HEK293 (cell line): ENCODE data around the gene PGC.

Experiments used
- ATF2 ChIP-seq: fragments of 450-650 bp; formaldehyde crosslinking; IDR thresholded peaks from 2 replicates; pipeline ENCODE4 v1.5.1; 2016; ENCODE audit warnings: missing biosample characterization, missing genetic modification characterization, low read depth
- RBAK ChIP-seq: fragments of 450-650 bp; formaldehyde crosslinking; IDR thresholded peaks from 2 replicates; pipeline ENCODE4 v1.5.1; 2016; ENCODE audit warnings: missing biosample characterization, missing genetic modification characterization
- SCRT1 ChIP-seq: fragments of 450-650 bp; formaldehyde crosslinking; IDR thresholded peaks from 2 replicates; pipeline ENCODE4 v1.5.1; 2016; ENCODE audit warnings: missing biosample characterization, missing genetic modification characterization, borderline replicate concordance
- ZBTB20 ChIP-seq: fragments of 450-650 bp; formaldehyde crosslinking; IDR thresholded peaks from 2 replicates; pipeline ENCODE4 v1.5.1; 2016; ENCODE audit warnings: missing biosample characterization, missing genetic modification characterization

DNA sequence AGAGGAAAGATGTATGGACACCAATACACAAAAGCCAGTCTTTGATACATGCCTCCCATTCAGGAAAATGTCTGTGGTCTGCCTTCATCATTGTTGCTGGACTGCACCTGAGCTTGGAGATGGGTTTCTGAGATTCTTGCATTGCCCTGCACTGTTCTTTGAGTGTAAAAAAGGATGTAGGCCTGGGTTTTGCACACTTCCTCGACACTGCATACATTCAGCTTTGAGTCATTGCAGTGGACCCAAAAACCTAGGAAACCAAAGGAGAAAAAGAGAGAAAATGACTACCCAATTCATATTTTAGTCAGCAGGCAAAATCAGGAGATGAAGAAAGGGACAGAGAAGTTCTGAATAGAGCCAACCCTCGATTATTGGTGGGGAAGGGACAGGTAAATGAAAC, 49.3 kb upstream of the PGC start:
- TF ChIP-seq ATF2 (tag by site-specific recombination) (no peak), SCRT1 (tag by site-specific recombination) (no peak), ZBTB20 (tag by site-specific recombination) (no peak), RBAK (tag by site-specific recombination) (no peak)
